ENCODE data around the gene PHRF1.

DNA sequence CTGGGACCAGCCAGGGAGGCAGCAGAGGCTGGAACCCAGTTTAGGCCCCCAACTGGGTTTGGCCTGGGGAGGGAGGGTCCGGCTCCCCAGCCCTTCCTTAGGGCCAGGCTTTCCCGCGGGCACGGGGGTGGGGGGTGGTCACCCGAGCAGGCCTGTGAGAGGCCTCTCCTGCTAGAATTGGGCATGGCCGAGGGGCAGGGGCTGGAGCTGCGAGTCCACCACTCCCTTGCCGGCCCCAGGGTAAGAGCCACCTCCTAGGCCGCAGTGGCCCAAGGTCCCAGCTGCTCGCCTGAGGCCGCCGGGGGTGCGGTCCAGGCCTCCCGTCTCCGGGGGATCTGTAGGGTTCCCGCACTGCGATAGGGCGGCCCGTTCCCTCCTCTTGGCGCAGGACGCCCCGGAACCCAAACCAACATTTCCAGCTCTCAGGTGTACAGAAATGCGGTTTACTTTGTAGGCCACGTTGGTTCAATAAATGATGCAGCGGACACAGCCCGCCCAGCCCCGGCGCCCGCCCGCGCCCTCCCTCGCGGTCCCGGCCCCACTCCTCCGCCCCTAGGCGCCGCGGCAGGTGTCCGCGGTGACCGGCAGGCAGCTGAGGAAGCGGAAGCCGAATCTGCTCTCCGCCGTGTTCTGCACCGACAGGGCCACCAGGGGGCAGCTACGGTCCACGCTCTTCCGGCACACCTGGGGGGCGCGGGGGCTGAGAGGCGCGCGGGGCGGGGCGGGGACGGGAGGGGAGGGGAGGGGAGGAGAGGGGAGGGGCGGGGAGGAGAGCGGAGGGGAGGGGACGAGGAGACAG, 21.6 kb upstream of the PHRF1 start:
- TF ChIP-seq, protein P1, sequence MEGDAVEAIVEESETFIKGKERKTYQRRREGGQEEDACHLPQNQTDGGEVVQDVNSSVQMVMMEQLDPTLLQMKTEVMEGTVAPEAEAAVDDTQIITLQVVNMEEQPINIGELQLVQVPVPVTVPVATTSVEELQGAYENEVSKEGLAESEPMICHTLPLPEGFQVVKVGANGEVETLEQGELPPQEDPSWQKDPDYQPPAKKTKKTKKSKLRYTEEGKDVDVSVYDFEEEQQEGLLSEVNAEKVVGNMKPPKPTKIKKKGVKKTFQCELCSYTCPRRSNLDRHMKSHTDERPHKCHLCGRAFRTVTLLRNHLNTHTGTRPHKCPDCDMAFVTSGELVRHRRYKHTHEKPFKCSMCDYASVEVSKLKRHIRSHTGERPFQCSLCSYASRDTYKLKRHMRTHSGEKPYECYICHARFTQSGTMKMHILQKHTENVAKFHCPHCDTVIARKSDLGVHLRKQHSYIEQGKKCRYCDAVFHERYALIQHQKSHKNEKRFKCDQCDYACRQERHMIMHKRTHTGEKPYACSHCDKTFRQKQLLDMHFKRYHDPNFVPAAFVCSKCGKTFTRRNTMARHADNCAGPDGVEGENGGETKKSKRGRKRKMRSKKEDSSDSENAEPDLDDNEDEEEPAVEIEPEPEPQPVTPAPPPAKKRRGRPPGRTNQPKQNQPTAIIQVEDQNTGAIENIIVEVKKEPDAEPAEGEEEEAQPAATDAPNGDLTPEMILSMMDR (IDR thresholded peaks at IDR 0.05) = peak; percentile 43 to 55 (median 50)
- no peak for TF ChIP-seq POLR2A (IDR thresholded peaks at IDR 0.05)
